Kidney (tissue), 22 donors: ENCODE results near the gene MSI2. TPM values are rescaled to one million over a fixed set of nuclear protein-coding genes. Genes with fewer than 3 reads are reported as not detected.

Source experiments
- DNase-seq, 5 donors: peaks; one replicate each; pipeline ENCODE4 v3.0.0-alpha.2; 2013 to 2020
- FAIRE-seq: peaks from 2 replicates; lab custom pipeline; 2012; peaks lifted over from hg19 to GRCh38; lab: Jason Lieb, UNC
- H3K27ac ChIP-seq, 2 donors: one replicate each; pipeline ENCODE4 v1.7.0; 2013; ENCODE audit warnings: low read depth in 2 of 2, low read length in 2 of 2, inconsistent platforms in 1 of 2
- H3K27me3 ChIP-seq: one replicate; pipeline ENCODE4 v1.7.1; 2013; ENCODE audit warnings: low read length, inconsistent platforms; ENCODE audit not compliant: control insufficient read depth, insufficient read depth
- H3K36me3 ChIP-seq, 3 donors: one replicate each; pipeline versions ENCODE4 v1.7.0 to v1.7.1; 2013; ENCODE audit warnings: low read length in 3 of 3, control low read depth in 1 of 3, inconsistent platforms in 1 of 3; ENCODE audit not compliant: insufficient read depth in 3 of 3, control insufficient read depth in 2 of 3
- H3K4me1 ChIP-seq, 3 donors: one replicate each; pipeline versions ENCODE4 v1.7.0 to v1.7.1; 2013; ENCODE audit warnings: low read length in 3 of 3, inconsistent platforms in 1 of 3, low read depth in 1 of 3; ENCODE audit not compliant: control insufficient read depth in 2 of 3, insufficient read depth in 2 of 3
- H3K4me3 ChIP-seq, 3 donors: one replicate each; pipeline versions ENCODE4 v1.7.0 to v1.8.1; 2013; ENCODE audit warnings: low read length in 3 of 3, control low read depth in 1 of 3, inconsistent platforms in 1 of 3
- H3K9ac ChIP-seq, 3 donors: one replicate each; pipeline versions ENCODE4 v1.7.0 to v1.7.1; 2013; ENCODE audit warnings: low read length in 3 of 3, control low read depth in 1 of 3, inconsistent platforms in 1 of 3
- H3K9me3 ChIP-seq, 3 donors: one replicate each; pipeline versions ENCODE4 v1.7.0 to v1.7.1; 2013; ENCODE audit warnings: low read length in 3 of 3, control low read depth in 1 of 3, inconsistent platforms in 1 of 3; ENCODE audit not compliant: control insufficient read depth in 2 of 3, insufficient read depth in 1 of 3
- CTCF ChIP-seq: IDR thresholded peaks from 3 replicates; pipeline ENCODE4 v1.5.1; 2012; ENCODE audit warnings: mild to moderate bottlenecking, moderate library complexity, borderline replicate concordance; ENCODE audit not compliant: insufficient read depth; ENCODE audit errors: extremely low read depth
- intact Hi-C: fragments of 100-400 bp; cut with DNase I; formaldehyde crosslinking; loops from one replicate; pipeline ENCODE4 v1.11.1; 2022
- long read RNA-seq, 10 donors: library from polyadenylated mRNA in 1 of 10; unstranded in 1 of 10; transcript quantifications; one replicate each; pipeline ENCODE4 v2.0.0 and lab custom pipeline, GENCODE V29; 2021 to 2026
- polyA plus RNA-seq: library from polyadenylated mRNA; stranded (reverse); fragments of 350-450 nt; fragmentation: Illumina TruSeq; extraction: RNeasy Lipid Tissue Mini Kit (QIAGEN cat#74804); gene quantifications from one replicate; pipeline ENCODE4 v1.2.3, GENCODE V29; 2014; ENCODE audit warnings: low read depth, low replicate concordance; ENCODE audit not compliant: insufficient read depth
- total RNA-seq: library from RNA; stranded (reverse); fragmentation: NEBNext Ultra II Directional; extraction: Animal tissue kit (Norgen Biotek cat#: 25700); gene quantifications from one replicate; pipeline ENCODE4 v1.2.1, GENCODE V29; 2021
- donor health status: control.
- donor health status: control.
- donor health status: control.
- donor health status: control.
- donor health status: control.
- donor health status: DM: yes; HTN: yes; CAD: no.
- donor health status: Normal renal cell carcinoma (clear cell type).

MSI2 gene
- total RNA-seq (151 TPM), polyA plus RNA-seq (69.2 TPM)
- long read RNA-seq, donor 1, full-length matches to known transcripts, result 5 of 65 reads
- long read RNA-seq, donor 1, partial matches to known transcripts, result 60 of 65 reads
- long read RNA-seq, donor 1, other reads (novel, unspliced or antisense), result 0 of 65 reads
- long read RNA-seq, donor 2, full-length matches to known transcripts, result 4 of 4 reads
- long read RNA-seq, donor 2, partial matches to known transcripts, result 0 of 4 reads
- long read RNA-seq, donor 2, other reads (novel, unspliced or antisense), result 0 of 4 reads
- long read RNA-seq, donor 3, full-length matches to known transcripts, result 9 of 21 reads
- long read RNA-seq, donor 3, partial matches to known transcripts, result 12 of 21 reads
- long read RNA-seq, donor 3, other reads (novel, unspliced or antisense), result 0 of 21 reads
- long read RNA-seq, donor 4, full-length matches to known transcripts, result 9 of 9 reads
- long read RNA-seq, donor 4, partial matches to known transcripts, result 0 of 9 reads
- long read RNA-seq, donor 4, other reads (novel, unspliced or antisense), result 0 of 9 reads
- long read RNA-seq, donor 5, result 0 reads
- long read RNA-seq, donor 6, full-length matches to known transcripts, result 6 of 6 reads
- long read RNA-seq, donor 6, partial matches to known transcripts, result 0 of 6 reads
- long read RNA-seq, donor 6, other reads (novel, unspliced or antisense), result 0 of 6 reads
- long read RNA-seq, donor 7, full-length matches to known transcripts, result 1 of 46 reads
- long read RNA-seq, donor 7, partial matches to known transcripts, result 1 of 46 reads
- long read RNA-seq, donor 7, other reads (novel, unspliced or antisense), result 44 of 46 reads
- long read RNA-seq, donor 8, full-length matches to known transcripts, result 5 of 11 reads
- long read RNA-seq, donor 8, partial matches to known transcripts, result 6 of 11 reads
- long read RNA-seq, donor 8, other reads (novel, unspliced or antisense), result 0 of 11 reads
- long read RNA-seq, donor 9, full-length matches to known transcripts, result 4 of 4 reads
- long read RNA-seq, donor 9, partial matches to known transcripts, result 0 of 4 reads
- long read RNA-seq, donor 9, other reads (novel, unspliced or antisense), result 0 of 4 reads
- long read RNA-seq, donor 10, full-length matches to known transcripts, result 11 of 16 reads
- long read RNA-seq, donor 10, partial matches to known transcripts, result 5 of 16 reads
- long read RNA-seq, donor 10, other reads (novel, unspliced or antisense), result 0 of 16 reads

GRCh38 chr17:57255776-57256681 lies at the start of gene MSI2:
Gene MSI2, plus strand, starts transcription at chr17:57256523. Its CDS starts 220 bp downstream, at chr17:57256743.
- no peaks in the 10 kb centered on the region for H3K27me3 ChIP-seq
- peaks cover 0 to 5% (median 0%) of the 10 kb centered on the region in 3 donors for H3K9me3 ChIP-seq
- H3K36me3 ChIP-seq, result peaks cover 0 to 6% (median under 1%) of the 10 kb centered on the region in 3 donors
- peaks cover 0 to 5% (median 0%) of the 10 kb centered on the region in 3 donors for H3K4me1 ChIP-seq
- H3K27ac ChIP-seq, result peak within 1 kb of the TSS; percentile 96 to 98
- no peak for FAIRE-seq
- H3K4me3 ChIP-seq, result peak within 1 kb of the TSS; percentile 83 to 87 (median 86)
- H3K9ac ChIP-seq, result peak within 1 kb of the TSS; percentile 81 to 96 (median 91)
- peak; percentile 88 to 98 (median 95) for DNase-seq
- intact Hi-C loops, result no loop called here
- no peak for TF ChIP-seq CTCF

GRCh38 chr17:57206928-57207327 lies 49.4 kb upstream of the MSI2 start:
- no peak for TF ChIP-seq CTCF
- no peak for FAIRE-seq
- Histone ChIP-seq H3K9ac (no peak overlapping the region), H3K36me3 (no peaks in the 10 kb centered on the region), H3K4me3 (no peak overlapping the region), H3K4me1 (no peaks in the 10 kb centered on the region), H3K9me3 (peaks cover 0 to 2% (median 0%) of the 10 kb centered on the region in 3 donors), H3K27me3 (no peaks in the 10 kb centered on the region), H3K27ac (no peak overlapping the region)
- intact Hi-C loops, result no loop called here
- no peak for DNase-seq

GRCh38 chr17:57207396-57207795 lies 48.9 kb upstream of the MSI2 start:
- Histone ChIP-seq H3K9me3 (peaks cover 0 to 2% (median 0%) of the 10 kb centered on the region in 3 donors), H3K9ac (no peak overlapping the region), H3K4me1 (no peaks in the 10 kb centered on the region), H3K36me3 (no peaks in the 10 kb centered on the region), H3K27me3 (no peaks in the 10 kb centered on the region), H3K27ac (no peak overlapping the region), H3K4me3 (no peak overlapping the region)
- intact Hi-C loops, result no loop called here
- no peak for TF ChIP-seq CTCF
- no peak for FAIRE-seq
- no peak for DNase-seq
